ENCODE data around the gene MMP26. TPM values are rescaled to one million over a fixed set of nuclear protein-coding genes. Genes with fewer than 3 reads are reported as not detected.

MMP26 gene
- total RNA-seq, 1 donor from 2014 or later, result not detected

GRCh38 chr11:4671741-4672140 lies 32.8 kb upstream of the MMP26 start:
- Histone ChIP-seq H3F3A (ENCODE audit: low read depth) (no peaks in the 10 kb centered on the region), H2AFZ (replicated peaks) (no peak overlapping the region), H3K4me2 (no peak overlapping the region), H3K79me2 (ENCODE audit: low read depth) (no peaks in the 10 kb centered on the region), H3K27ac (no peak overlapping the region), H4K20me1 (ENCODE audit: low read depth) (no peaks in the 10 kb centered on the region), H3K9me3 (ENCODE audit: low read depth) (no peaks in the 10 kb centered on the region), H3K4me1 (no peaks in the 10 kb centered on the region), H3K36me3 (no peaks in the 10 kb centered on the region), H3K4me3 (no peak overlapping the region), H3K27me3 (no peaks in the 10 kb centered on the region), H3K9ac (no peak overlapping the region)
- DNase-seq (ENCODE audit: low spot score), result no peak
- H3K9me3 Mint-ChIP-seq, result no peaks in the 10 kb centered on the region
- no peak overlapping the region for H3K4me3 Mint-ChIP-seq
- no peak for TF ChIP-seq EZH2phosphoT487 (IDR thresholded peaks at IDR 0.05)
- no peak for TF ChIP-seq EZH2 (IDR thresholded peaks at IDR 0.05)
- no peaks in the 10 kb centered on the region for H3K27me3 Mint-ChIP-seq (ENCODE audit: insufficient read depth, low read depth)
- H3K36me3 Mint-ChIP-seq, result no peaks in the 10 kb centered on the region
- peaks cover 4% of the 10 kb centered on the region for H3K4me1 Mint-ChIP-seq
- no peak overlapping the region for H3K27ac Mint-ChIP-seq

DNA sequence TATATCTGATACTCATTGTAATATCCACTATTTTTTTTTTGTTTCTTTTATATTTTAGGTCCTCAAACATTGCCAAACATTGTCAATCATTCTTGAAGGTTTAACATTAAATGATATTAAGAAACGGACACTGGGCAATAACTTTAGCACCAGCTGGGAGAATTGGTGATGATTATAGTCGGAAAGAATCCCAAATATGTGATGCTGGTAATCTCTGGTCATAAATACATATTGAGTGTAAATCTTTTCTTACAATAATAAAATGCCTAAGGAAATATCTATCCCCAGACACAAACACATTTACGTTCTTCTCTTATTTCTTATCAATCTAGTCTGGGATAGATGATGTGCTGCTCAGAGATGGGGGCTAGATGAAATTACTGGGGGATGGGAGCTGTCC lies 32.1 kb upstream of the MMP26 start:
- Histone ChIP-seq H3K4me2 (no peak overlapping the region), H3K27ac (no peak overlapping the region), H3K79me2 (ENCODE audit: low read depth) (no peaks in the 10 kb centered on the region), H3K36me3 (no peaks in the 10 kb centered on the region), H3K9ac (no peak overlapping the region), H3K4me3 (no peak overlapping the region), H4K20me1 (ENCODE audit: low read depth) (no peaks in the 10 kb centered on the region), H2AFZ (replicated peaks) (no peak overlapping the region), H3F3A (ENCODE audit: low read depth) (no peaks in the 10 kb centered on the region), H3K27me3 (no peaks in the 10 kb centered on the region), H3K4me1 (no peaks in the 10 kb centered on the region), H3K9me3 (ENCODE audit: low read depth) (no peaks in the 10 kb centered on the region)
- Mint-ChIP-seq H3K4me3 (no peak overlapping the region), H3K27ac (no peak overlapping the region), H3K27me3 (ENCODE audit: insufficient read depth, low read depth) (no peaks in the 10 kb centered on the region), H3K36me3 (no peaks in the 10 kb centered on the region), H3K4me1 (peaks cover 4% of the 10 kb centered on the region), H3K9me3 (no peaks in the 10 kb centered on the region)
- TF ChIP-seq EZH2 (IDR thresholded peaks at IDR 0.05) (no peak), EZH2phosphoT487 (IDR thresholded peaks at IDR 0.05) (no peak)
- TF ChIP-seq, protein P1, sequence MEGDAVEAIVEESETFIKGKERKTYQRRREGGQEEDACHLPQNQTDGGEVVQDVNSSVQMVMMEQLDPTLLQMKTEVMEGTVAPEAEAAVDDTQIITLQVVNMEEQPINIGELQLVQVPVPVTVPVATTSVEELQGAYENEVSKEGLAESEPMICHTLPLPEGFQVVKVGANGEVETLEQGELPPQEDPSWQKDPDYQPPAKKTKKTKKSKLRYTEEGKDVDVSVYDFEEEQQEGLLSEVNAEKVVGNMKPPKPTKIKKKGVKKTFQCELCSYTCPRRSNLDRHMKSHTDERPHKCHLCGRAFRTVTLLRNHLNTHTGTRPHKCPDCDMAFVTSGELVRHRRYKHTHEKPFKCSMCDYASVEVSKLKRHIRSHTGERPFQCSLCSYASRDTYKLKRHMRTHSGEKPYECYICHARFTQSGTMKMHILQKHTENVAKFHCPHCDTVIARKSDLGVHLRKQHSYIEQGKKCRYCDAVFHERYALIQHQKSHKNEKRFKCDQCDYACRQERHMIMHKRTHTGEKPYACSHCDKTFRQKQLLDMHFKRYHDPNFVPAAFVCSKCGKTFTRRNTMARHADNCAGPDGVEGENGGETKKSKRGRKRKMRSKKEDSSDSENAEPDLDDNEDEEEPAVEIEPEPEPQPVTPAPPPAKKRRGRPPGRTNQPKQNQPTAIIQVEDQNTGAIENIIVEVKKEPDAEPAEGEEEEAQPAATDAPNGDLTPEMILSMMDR (IDR thresholded peaks at IDR 0.05), result no peak
- DNase-seq (ENCODE audit: low spot score), result no peak

GRCh38 chr11:4673781-4674180 lies 30.8 kb upstream of the MMP26 start:
- no peaks in the 10 kb centered on the region for H3K9me3 Mint-ChIP-seq
- H3K4me1 Mint-ChIP-seq, result peaks cover 4% of the 10 kb centered on the region
- H3K4me2 ChIP-seq, result no peak overlapping the region
- no peaks in the 10 kb centered on the region for H4K20me1 ChIP-seq (ENCODE audit: low read depth)
- H3K27me3 Mint-ChIP-seq (ENCODE audit: insufficient read depth, low read depth), result no peaks in the 10 kb centered on the region
- no peak overlapping the region for H3K4me3 ChIP-seq
- H3K36me3 Mint-ChIP-seq, result no peaks in the 10 kb centered on the region
- H3K4me1 ChIP-seq, result no peaks in the 10 kb centered on the region
- no peaks in the 10 kb centered on the region for H3F3A ChIP-seq (ENCODE audit: low read depth)
- no peaks in the 10 kb centered on the region for H3K36me3 ChIP-seq
- H3K9ac ChIP-seq, result no peak overlapping the region
- no peak overlapping the region for H3K27ac ChIP-seq
- no peak overlapping the region for H3K27ac Mint-ChIP-seq
- no peak for DNase-seq (ENCODE audit: low spot score)
- TF ChIP-seq, protein P1 (IDR thresholded peaks at IDR 0.05), result no peak
- no peak for TF ChIP-seq EZH2 (IDR thresholded peaks at IDR 0.05)
- TF ChIP-seq EZH2phosphoT487 (IDR thresholded peaks at IDR 0.05), result no peak
- H2AFZ ChIP-seq (replicated peaks), result no peak overlapping the region
- no peaks in the 10 kb centered on the region for H3K9me3 ChIP-seq (ENCODE audit: low read depth)
- no peaks in the 10 kb centered on the region for H3K27me3 ChIP-seq
- H3K4me3 Mint-ChIP-seq, result no peak overlapping the region
- no peaks in the 10 kb centered on the region for H3K79me2 ChIP-seq (ENCODE audit: low read depth)

DNA sequence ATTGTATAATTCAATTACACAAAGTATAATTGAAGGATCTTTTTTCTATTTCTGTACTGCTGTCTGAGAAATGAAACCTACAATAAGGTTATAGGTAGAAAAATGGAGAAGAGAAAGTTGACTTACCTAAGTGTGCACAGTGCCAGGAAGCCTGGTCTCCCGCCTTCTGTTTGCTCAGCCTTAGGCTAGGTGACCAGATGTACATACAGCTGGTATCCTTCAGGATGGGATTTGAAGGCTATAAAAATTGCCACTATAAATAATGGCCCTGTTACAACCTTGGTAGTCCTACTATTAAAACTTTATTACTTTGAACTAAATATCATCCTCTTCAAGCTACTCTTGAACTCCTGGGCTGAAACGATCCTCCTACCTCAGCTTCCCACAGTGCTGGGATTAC lies 26.6 kb upstream of the MMP26 start:
- H3K4me1 Mint-ChIP-seq, result peaks cover 17% of the 10 kb centered on the region
- no peaks in the 10 kb centered on the region for H3K27me3 ChIP-seq
- H3K36me3 Mint-ChIP-seq, result no peaks in the 10 kb centered on the region
- H3K27ac ChIP-seq, result no peak overlapping the region
- no peak overlapping the region for H3K4me2 ChIP-seq
- no peaks in the 10 kb centered on the region for H3F3A ChIP-seq (ENCODE audit: low read depth)
- H3K4me1 ChIP-seq, result no peaks in the 10 kb centered on the region
- no peaks in the 10 kb centered on the region for H3K79me2 ChIP-seq (ENCODE audit: low read depth)
- no peak overlapping the region for H3K9ac ChIP-seq
- TF ChIP-seq, protein P1 (IDR thresholded peaks at IDR 0.05), result no peak
- no peak for TF ChIP-seq EZH2phosphoT487 (IDR thresholded peaks at IDR 0.05)
- TF ChIP-seq EZH2 (IDR thresholded peaks at IDR 0.05), result no peak
- no peak overlapping the region for H3K4me3 Mint-ChIP-seq
- no peak overlapping the region for H3K4me3 ChIP-seq
- no peaks in the 10 kb centered on the region for H3K9me3 Mint-ChIP-seq
- H3K27ac Mint-ChIP-seq, result no peak overlapping the region
- H3K9me3 ChIP-seq (ENCODE audit: low read depth), result no peaks in the 10 kb centered on the region
- H4K20me1 ChIP-seq (ENCODE audit: low read depth), result no peaks in the 10 kb centered on the region
- no peaks in the 10 kb centered on the region for H3K27me3 Mint-ChIP-seq (ENCODE audit: insufficient read depth, low read depth)
- DNase-seq (ENCODE audit: low spot score), result no peak
- no peaks in the 10 kb centered on the region for H3K36me3 ChIP-seq
- H2AFZ ChIP-seq (replicated peaks), result no peak overlapping the region

Data from neural progenitor cell (in vitro differentiated cells).